ENCODE measurements around the gene FAP. TPM values are rescaled to one million over a fixed set of nuclear protein-coding genes. Genes with fewer than 3 reads are reported as not detected.

The FAP gene
- total and polyA plus RNA-seq, 2 of the 8 experiments (the other 6 are each of a cell fraction or from before 2014, with no cell fraction given), result not detected

- Histone ChIP-seq H3K56ac (replicated peaks; ENCODE audit: insufficient read length, low read depth, low read length) (no peak overlapping the region), H3K27me3 (replicated peaks in 1 of 4; ENCODE audit: control insufficient read depth in 3 of 4, extremely low read depth in 1 of 4, insufficient read depth in 3 of 4, low read length in 3 of 4) (no peaks in the 10 kb centered on the region), H4K5ac (ENCODE audit: insufficient read length, low read depth, low read length) (no peak overlapping the region), H3K14ac (ENCODE audit: insufficient read length) (no peak overlapping the region), H4K20me1 (replicated peaks in 1 of 2; ENCODE audit: control insufficient read depth in 1 of 2, insufficient read depth in 2 of 2, low read length in 2 of 2) (no peaks in the 10 kb centered on the region), H2BK5ac (ENCODE audit: low read depth, low read length) (no peak overlapping the region), H3K18ac (ENCODE audit: extremely low read depth, low read length) (no peak overlapping the region), H3K79me1 (ENCODE audit: low read depth, low read length) (no peaks in the 10 kb centered on the region), H3K4me3 (ENCODE audit: extremely low read depth in 1 of 4, insufficient read depth in 2 of 4, low read depth in 3 of 4, low read length in 4 of 4) (no peak overlapping the region), H3K4me1 (replicated peaks in 1 of 4; ENCODE audit: control insufficient read depth in 3 of 4, insufficient read depth in 4 of 4, low read length in 3 of 4) (no peaks in the 10 kb centered on the region), H3K27ac (ENCODE audit: low read depth, low read length) (no peak overlapping the region), H4K91ac (replicated peaks; ENCODE audit: insufficient read length, low read length) (no peak overlapping the region), H3K23me2 (ENCODE audit: low read depth, low read length) (no peaks in the 10 kb centered on the region), H2BK12ac (ENCODE audit: low read depth, low read length) (no peak overlapping the region), H2AK5ac (ENCODE audit: low read depth, low read length) (no peak overlapping the region), H2BK15ac (ENCODE audit: low read length) (no peak overlapping the region), H3K9me3 (ENCODE audit: insufficient read depth in 2 of 2, low read depth in 1 of 2, low read length in 1 of 2) (no peaks in the 10 kb centered on the region), H2BK120ac (replicated peaks; ENCODE audit: low read depth, low read length) (no peak overlapping the region), H3K79me2 (ENCODE audit: control insufficient read depth in 1 of 2, insufficient read depth in 2 of 2, low read length in 2 of 2) (no peaks in the 10 kb centered on the region), H3K4ac (replicated peaks; ENCODE audit: insufficient read length, low read depth, low read length) (no peak overlapping the region), H4K8ac (ENCODE audit: extremely low read depth, insufficient read depth, low read length) (no peak overlapping the region), H3K23ac (ENCODE audit: insufficient read length) (no peak overlapping the region), H3K36me3 (ENCODE audit: control insufficient read depth in 2 of 4, insufficient read depth in 4 of 4, low read length in 3 of 4) (no peaks in the 10 kb centered on the region), H3K4me2 (ENCODE audit: insufficient read depth in 1 of 2, low read depth in 2 of 2, low read length in 2 of 2) (no peak overlapping the region), H2AFZ (ENCODE audit: low read length) (no peak overlapping the region), H3K9ac (replicated peaks in 1 of 4; ENCODE audit: extremely low read depth in 1 of 4, low read depth in 3 of 4, low read length in 3 of 4) (no peak overlapping the region), H2BK20ac (ENCODE audit: low read length) (no peak overlapping the region)
- CTCF ChIA-PET (ENCODE audit: partially characterized antibody), result interaction anchor here (1.0 to 4.1 kb wide), 6 partner anchors 10 to 88 kb away, joined by 3 to 20 read pairs (median 4); no protein-coding TSS in a partner anchor
- DNase-seq (ENCODE audit: low read depth in 1 of 2, low spot score in 2 of 2) (no peak), FAIRE-seq (no peak)
- TF ChIP-seq JUN (IDR thresholded peaks at IDR 0.05; ENCODE audit: low read depth, low read length) (no peak), SRF (IDR thresholded peaks at IDR 0.05; ENCODE audit: low read depth, low read length) (no peak)
- POLR2A ChIA-PET (ENCODE audit: partially characterized antibody), result interaction anchor here (1.2 kb wide), 1 partner anchor 13 kb away, joined by 3 read pairs; no protein-coding TSS in a partner anchor
- 87% methylated on average over 1 of the region's 1 CpG; no CpG with 5 or more reads in 1 of the 2 experiments for WGBS, 2 experiments (ENCODE audit: extremely low coverage in 1 of 2, insufficient coverage in 1 of 2, insufficient read length in 1 of 2, insufficient replicate concordance in 2 of 2, low coverage in 1 of 2, low lambda C conversion rate in 2 of 2, missing lambda C conversion rate in 1 of 2)
Measured at GRCh38 chr2:162241571-162241970, 1.7 kb downstream of the FAP start.

All from H1 (cell line).